Measurements from ENCODE around the gene PSMD2. TPM values are rescaled to one million over a fixed set of nuclear protein-coding genes. Genes with fewer than 3 reads are reported as not detected.

Gene PSMD2
- total RNA-seq, 1 donor from 2014 or later = 507 TPM

- Histone ChIP-seq H3K27me3 (ENCODE audit: control insufficient read depth, insufficient read depth, low read length) (peaks cover 20% of the 10 kb centered on the region), H3K4me3 (ENCODE audit: low read depth, low read length) (no peak overlapping the region), H3K36me3 (ENCODE audit: control insufficient read depth, insufficient read depth, low read length) (no peaks in the 10 kb centered on the region)
- DNase-seq (ENCODE audit: low read depth) (no peak), FAIRE-seq (no peak)
- no peak for TF ChIP-seq CTCF (IDR thresholded peaks at IDR 0.05; ENCODE audit: insufficient read depth, low read length, severe bottlenecking)
Observed at GRCh38 chr3:184277366-184277765, 21.7 kb upstream of the PSMD2 start.

- FAIRE-seq (no peak), DNase-seq (ENCODE audit: low read depth) (no peak)
- no peaks in the 10 kb centered on the region for H3K36me3 ChIP-seq (ENCODE audit: control insufficient read depth, insufficient read depth, low read length)
- peaks cover 4% of the 10 kb centered on the region for H3K27me3 ChIP-seq (ENCODE audit: control insufficient read depth, insufficient read depth, low read length)
- TF ChIP-seq CTCF (IDR thresholded peaks at IDR 0.05; ENCODE audit: insufficient read depth, low read length, severe bottlenecking) = no peak
- no peak overlapping the region for H3K4me3 ChIP-seq (ENCODE audit: low read depth, low read length)
Observed at GRCh38 chr3:184282941-184283340, 16.1 kb upstream of the PSMD2 start.

- Histone ChIP-seq H3K4me3 (ENCODE audit: low read depth, low read length) (no peak overlapping the region), H3K27me3 (ENCODE audit: control insufficient read depth, insufficient read depth, low read length) (peaks cover 3% of the 10 kb centered on the region), H3K36me3 (ENCODE audit: control insufficient read depth, insufficient read depth, low read length) (no peaks in the 10 kb centered on the region)
- DNase-seq (ENCODE audit: low read depth) = no peak
- TF ChIP-seq CTCF (IDR thresholded peaks at IDR 0.05; ENCODE audit: insufficient read depth, low read length, severe bottlenecking) = no peak
- FAIRE-seq = no peak
Observed at GRCh38 chr3:184283681-184284080, 15.4 kb upstream of the PSMD2 start.

- Histone ChIP-seq H3K36me3 (ENCODE audit: control insufficient read depth, insufficient read depth, low read length) (no peaks in the 10 kb centered on the region), H3K27me3 (ENCODE audit: control insufficient read depth, insufficient read depth, low read length) (peaks cover 3% of the 10 kb centered on the region), H3K4me3 (ENCODE audit: low read depth, low read length) (no peak overlapping the region)
- DNase-seq (ENCODE audit: low read depth) (peak; percentile 64), FAIRE-seq (no peak)
- peak; percentile 59 for TF ChIP-seq CTCF (IDR thresholded peaks at IDR 0.05; ENCODE audit: insufficient read depth, low read length, severe bottlenecking)
Observed at GRCh38 chr3:184284696-184285095, 14.3 kb upstream of the PSMD2 start.

GRCh38 chr3:184289426-184289938, 9.6 kb upstream of the PSMD2 start:
- peak; percentile 73 for TF ChIP-seq CTCF (IDR thresholded peaks at IDR 0.05; ENCODE audit: insufficient read depth, low read length, severe bottlenecking)
- FAIRE-seq = peak; percentile 13
- peaks cover 3% of the 10 kb centered on the region for H3K27me3 ChIP-seq (ENCODE audit: control insufficient read depth, insufficient read depth, low read length)
- peak; percentile 55 for DNase-seq (ENCODE audit: low read depth)
- no peak overlapping the region for H3K4me3 ChIP-seq (ENCODE audit: low read depth, low read length)
- H3K36me3 ChIP-seq (ENCODE audit: control insufficient read depth, insufficient read depth, low read length) = no peaks in the 10 kb centered on the region

- Histone ChIP-seq H3K4me3 (ENCODE audit: low read depth, low read length) (no peak overlapping the region), H3K36me3 (ENCODE audit: control insufficient read depth, insufficient read depth, low read length) (no peaks in the 10 kb centered on the region), H3K27me3 (ENCODE audit: control insufficient read depth, insufficient read depth, low read length) (peaks cover 3% of the 10 kb centered on the region)
- TF ChIP-seq CTCF (IDR thresholded peaks at IDR 0.05; ENCODE audit: insufficient read depth, low read length, severe bottlenecking) = no peak
- DNase-seq (ENCODE audit: low read depth) (no peak), FAIRE-seq (no peak)
Observed at GRCh38 chr3:184290331-184290730, 8.7 kb upstream of the PSMD2 start.

Data from bronchial epithelial cell (primary cell).